Duodenal mucosa (tissue), 2 donors: ENCODE data around the gene PRTN3.
A peak's percentile ranks its signal among the peaks of the same experiment; 100 is the strongest.

Experiments used
- H3K27ac ChIP-seq: one replicate; pipeline ENCODE4 v1.7.0; 2013; ENCODE audit warnings: low read depth, low read length
- H3K27me3 ChIP-seq, 2 donors: one replicate each; pipeline ENCODE4 v1.7.0; 2013; ENCODE audit warnings: low read length in 2 of 2, control low read depth in 1 of 2; ENCODE audit not compliant: insufficient read depth in 2 of 2, control insufficient read depth in 1 of 2
- H3K36me3 ChIP-seq, 2 donors: one replicate each; pipeline ENCODE4 v1.7.0; 2013; ENCODE audit warnings: low read length in 2 of 2, control low read depth in 1 of 2; ENCODE audit not compliant: insufficient read depth in 2 of 2, control insufficient read depth in 1 of 2
- H3K4me1 ChIP-seq, 2 donors: one replicate each; pipeline ENCODE4 v1.7.0; 2013; ENCODE audit warnings: low read length in 2 of 2, control low read depth in 1 of 2; ENCODE audit not compliant: insufficient read depth in 2 of 2, control insufficient read depth in 1 of 2
- H3K4me3 ChIP-seq, 2 donors: one replicate each; pipeline ENCODE4 v1.7.0; 2013; ENCODE audit warnings: low read length in 2 of 2, low read depth in 1 of 2
- H3K9ac ChIP-seq, 2 donors: one replicate each; pipeline ENCODE4 v1.7.0; 2013; ENCODE audit warnings: low read length in 2 of 2, low read depth in 1 of 2
- H3K9me3 ChIP-seq, 2 donors: one replicate each; pipeline ENCODE4 v1.7.0; 2013; ENCODE audit warnings: low read length in 2 of 2, control low read depth in 1 of 2; ENCODE audit not compliant: control insufficient read depth in 1 of 2

Gene PRTN3

GRCh38 chr19:867855-868457, 27.2 kb downstream of the PRTN3 start:
- Histone ChIP-seq H3K4me1 (peaks cover 0 to 10% of the 10 kb centered on the region in 2 donors), H3K36me3 (peaks cover 19 to 30% of the 10 kb centered on the region in 2 donors), H3K9ac (no peak overlapping the region), H3K4me3 (no peak overlapping the region), H3K27ac (no peak overlapping the region), H3K9me3 (no peaks in the 10 kb centered on the region), H3K27me3 (no peaks in the 10 kb centered on the region)

GRCh38 chr19:868458-869244, 27.9 kb downstream of the PRTN3 start:
- Histone ChIP-seq H3K27ac (peak overlapping the region; percentile 70), H3K27me3 (no peaks in the 10 kb centered on the region), H3K9me3 (no peaks in the 10 kb centered on the region), H3K4me1 (peaks cover 0 to 8% of the 10 kb centered on the region in 2 donors), H3K9ac (no peak overlapping the region), H3K36me3 (peaks cover 19 to 30% of the 10 kb centered on the region in 2 donors), H3K4me3 (no peak overlapping the region)

DNA sequence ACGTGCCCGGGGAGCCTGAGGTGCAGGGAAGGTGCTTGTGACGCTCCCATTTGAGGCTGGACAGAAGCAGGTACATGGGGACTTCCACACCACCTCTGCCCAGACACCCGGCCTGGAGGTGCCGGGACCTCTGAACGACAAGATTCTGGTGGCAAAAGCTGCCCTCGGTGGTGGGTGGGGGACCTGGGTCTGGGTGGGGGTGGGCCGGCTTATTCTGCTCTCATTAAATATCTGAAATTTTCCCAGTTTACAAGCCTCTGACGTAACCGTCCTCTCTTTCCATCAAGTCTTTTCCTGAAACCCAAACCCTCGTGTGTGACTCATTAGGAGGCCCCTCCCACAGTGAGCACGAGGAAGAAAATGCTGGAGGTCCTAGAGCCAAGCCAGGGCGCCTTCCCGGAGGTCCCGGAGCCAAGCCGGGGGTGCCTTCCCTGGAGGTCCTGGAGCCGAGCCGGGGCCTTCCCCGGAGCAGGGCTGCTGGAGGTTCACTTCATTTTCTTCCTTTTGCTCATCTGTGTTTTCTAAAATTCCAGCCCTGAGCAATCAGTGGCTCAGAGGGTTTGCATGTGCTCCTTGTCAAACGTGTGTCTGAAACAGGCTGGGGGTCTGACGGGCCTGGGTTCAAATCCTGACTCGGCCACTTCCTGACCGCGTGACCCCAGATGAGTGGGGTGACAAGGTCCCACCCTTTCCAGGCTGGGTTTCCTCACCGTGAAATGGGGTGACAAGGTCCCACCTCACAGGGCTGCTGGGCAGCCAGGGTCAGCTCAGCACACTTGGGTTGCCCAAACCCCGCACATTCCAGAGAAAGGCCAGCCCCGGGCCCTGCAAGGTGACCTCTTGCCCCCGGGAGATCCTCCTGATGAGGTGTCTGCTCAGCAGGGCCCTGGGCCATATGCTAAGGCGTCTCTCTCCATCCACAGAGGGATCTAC, 28.7 kb downstream of the PRTN3 start:
- no peaks in the 10 kb centered on the region for H3K9me3 ChIP-seq
- H3K27ac ChIP-seq = peak overlapping the region; percentile 70
- no peak overlapping the region for H3K4me3 ChIP-seq
- peaks cover 0 to 4% of the 10 kb centered on the region in 2 donors for H3K4me1 ChIP-seq
- no peaks in the 10 kb centered on the region for H3K27me3 ChIP-seq
- no peak overlapping the region for H3K9ac ChIP-seq
- H3K36me3 ChIP-seq = peaks cover 19 to 33% of the 10 kb centered on the region in 2 donors

- no peak overlapping the region for H3K9ac ChIP-seq
- H3K27ac ChIP-seq = no peak overlapping the region
- no peak overlapping the region for H3K4me3 ChIP-seq
- no peaks in the 10 kb centered on the region for H3K27me3 ChIP-seq
- peaks cover 0 to 4% of the 10 kb centered on the region in 2 donors for H3K4me1 ChIP-seq
- H3K9me3 ChIP-seq = no peaks in the 10 kb centered on the region
- H3K36me3 ChIP-seq = peaks cover 19 to 36% of the 10 kb centered on the region in 2 donors
Observed at GRCh38 chr19:870314-870713, 29.5 kb downstream of the PRTN3 start.

DNA sequence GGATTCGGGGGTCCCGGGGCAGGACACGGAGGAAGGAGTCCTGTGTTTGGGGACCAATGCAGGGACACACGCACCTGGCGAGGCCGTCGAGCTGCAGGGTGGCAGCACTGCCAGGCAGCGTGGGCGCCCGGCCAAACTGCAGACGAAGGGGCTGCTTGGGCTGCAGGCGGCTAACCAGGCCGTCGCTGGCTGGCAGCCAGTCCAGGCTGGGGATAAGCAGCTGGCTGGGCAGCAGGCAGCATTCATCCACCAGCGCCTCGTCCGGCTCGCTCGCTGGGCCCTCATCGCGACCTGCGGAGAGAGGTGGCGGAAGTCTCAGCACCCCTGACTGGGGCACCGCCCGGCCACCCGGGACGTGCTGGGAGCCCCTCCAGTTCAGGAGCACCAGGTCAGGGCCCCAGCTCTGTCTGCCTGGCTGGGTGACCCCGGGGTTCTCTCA, 30.2 kb downstream of the PRTN3 start:
- Histone ChIP-seq H3K9me3 (no peaks in the 10 kb centered on the region), H3K27ac (no peak overlapping the region), H3K9ac (no peak overlapping the region), H3K4me1 (peaks cover 0 to 4% of the 10 kb centered on the region in 2 donors), H3K4me3 (no peak overlapping the region), H3K36me3 (peaks cover 19 to 42% of the 10 kb centered on the region in 2 donors), H3K27me3 (no peaks in the 10 kb centered on the region)

DNA sequence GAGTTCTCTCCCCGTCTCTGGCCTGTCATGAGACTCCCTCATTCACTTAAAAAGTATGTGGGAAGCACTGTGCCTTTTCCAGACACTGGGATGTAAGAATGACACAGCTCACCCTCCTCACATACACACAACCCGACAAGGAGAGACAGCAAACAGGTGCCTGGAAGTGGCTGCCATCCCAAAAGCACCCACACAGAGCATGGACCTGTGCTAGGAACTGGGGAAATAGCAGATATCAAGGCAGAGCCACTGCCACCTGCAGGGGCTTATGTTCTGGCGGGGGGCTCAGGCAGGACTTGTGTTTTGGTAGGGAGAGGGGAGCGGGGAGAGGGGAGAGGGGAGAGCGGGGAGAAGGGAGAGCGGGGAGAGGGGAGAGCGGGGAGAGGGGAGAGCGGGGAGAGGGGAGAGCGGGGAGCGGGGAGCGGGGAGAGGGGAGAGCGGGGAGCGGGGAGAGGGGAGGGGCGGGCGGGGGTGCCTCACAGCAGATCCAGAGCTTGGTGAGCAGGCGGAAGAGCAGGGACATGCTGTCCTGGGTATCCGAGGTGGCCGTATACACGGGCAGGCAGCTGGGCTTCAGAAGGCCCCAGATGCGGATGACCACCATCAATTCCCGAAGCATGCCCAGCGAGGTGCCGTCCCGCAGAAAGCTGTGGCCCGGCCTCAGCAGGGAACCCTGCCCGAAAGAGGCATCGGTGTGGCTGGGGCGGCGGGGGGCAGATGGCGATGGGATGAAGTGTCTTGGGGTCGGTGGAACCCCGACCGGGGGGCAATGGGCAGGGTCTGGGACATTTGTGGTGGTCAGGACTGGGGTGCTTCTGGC, 30.9 kb downstream of the PRTN3 start:
- Histone ChIP-seq H3K9me3 (no peaks in the 10 kb centered on the region), H3K9ac (no peak overlapping the region), H3K4me1 (peaks cover 0 to 4% of the 10 kb centered on the region in 2 donors), H3K27me3 (no peaks in the 10 kb centered on the region), H3K4me3 (no peak overlapping the region), H3K27ac (peak overlapping the region; percentile 14), H3K36me3 (peaks cover 19 to 45% of the 10 kb centered on the region in 2 donors)

- Histone ChIP-seq H3K9me3 (no peaks in the 10 kb centered on the region), H3K27me3 (no peaks in the 10 kb centered on the region), H3K36me3 (peaks cover 19 to 50% of the 10 kb centered on the region in 2 donors), H3K9ac (no peak overlapping the region), H3K4me1 (peaks cover 0 to 4% of the 10 kb centered on the region in 2 donors), H3K4me3 (no peak overlapping the region), H3K27ac (peak overlapping the region; percentile 56)
Observed at GRCh38 chr19:872266-872951, 31.6 kb downstream of the PRTN3 start.

DNA sequence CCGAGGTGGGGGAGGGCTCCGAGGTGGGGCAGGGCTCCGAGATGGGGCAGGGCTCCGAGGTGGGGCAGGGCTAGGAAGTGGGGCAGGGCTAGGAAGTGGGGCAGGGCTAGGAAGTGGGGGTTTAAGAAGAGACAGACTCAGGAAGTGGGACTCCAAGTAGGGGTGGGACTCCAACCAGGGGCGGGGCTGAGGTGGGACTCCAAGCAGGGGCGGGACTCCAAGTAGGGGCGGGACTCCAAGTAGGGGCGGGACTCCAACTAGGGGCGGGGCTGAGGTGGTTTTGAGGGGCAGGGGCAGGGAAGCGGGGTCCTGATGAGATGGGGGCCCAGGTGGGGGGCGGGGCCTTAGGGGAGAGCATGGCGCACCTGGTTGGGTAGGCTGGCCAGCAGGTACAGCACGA, 32.3 kb downstream of the PRTN3 start:
- Histone ChIP-seq H3K9me3 (no peaks in the 10 kb centered on the region), H3K27me3 (no peaks in the 10 kb centered on the region), H3K27ac (no peak overlapping the region), H3K4me3 (no peak overlapping the region), H3K4me1 (peaks cover 0 to 4% of the 10 kb centered on the region in 2 donors), H3K9ac (no peak overlapping the region), H3K36me3 (peaks cover 13 to 49% of the 10 kb centered on the region in 2 donors)

DNA sequence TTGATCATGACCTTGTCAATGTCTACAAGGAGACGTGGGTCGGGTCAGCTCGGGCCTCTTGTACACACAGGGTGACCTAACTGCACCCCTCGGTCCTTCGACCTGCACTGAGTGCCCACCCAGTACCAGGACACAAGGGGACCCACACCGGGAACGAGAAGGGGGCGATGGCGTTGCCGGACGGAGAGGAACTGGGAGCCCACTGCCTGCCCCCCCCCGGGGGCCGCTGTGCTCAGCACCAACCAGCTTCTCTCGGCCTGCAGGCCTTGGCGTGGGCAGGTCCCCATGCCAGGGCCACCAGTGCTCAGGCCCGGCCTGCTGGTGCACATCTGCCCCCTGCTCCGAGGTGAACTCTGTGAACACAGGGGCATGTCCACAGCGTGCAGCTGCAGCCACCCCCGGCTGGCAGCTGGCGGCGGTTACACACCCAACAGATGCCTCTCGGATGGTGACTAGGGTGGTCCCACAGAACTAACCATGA, 32.8 kb downstream of the PRTN3 start:
- peaks cover 11 to 44% of the 10 kb centered on the region in 2 donors for H3K36me3 ChIP-seq
- no peaks in the 10 kb centered on the region for H3K27me3 ChIP-seq
- no peak overlapping the region for H3K4me3 ChIP-seq
- H3K9ac ChIP-seq = no peak overlapping the region
- H3K9me3 ChIP-seq = no peaks in the 10 kb centered on the region
- H3K27ac ChIP-seq = no peak overlapping the region
- peaks cover 0 to 4% of the 10 kb centered on the region in 2 donors for H3K4me1 ChIP-seq
